Vagina (tissue), 2 donors: ENCODE measurements around the gene ASB12.

Experiments used
- CTCF ChIP-seq, 3 experiments: fragments of 450-650 bp in 2 of 3; fragments of 200-600 bp in 1 of 3; sonication (generic) in 1 of 3; IDR thresholded peaks; one replicate each; pipeline ENCODE4 v1.5.1; 2017 to 2019; ENCODE audit warnings: antibody characterized with exemption in 3 of 3, mild to moderate bottlenecking in 2 of 3, moderate library complexity in 2 of 3
- POLR2A ChIP-seq, 2 donors: fragments of 450-650 bp; IDR thresholded peaks; one replicate each; pipeline ENCODE4 v1.6.1; 2017; ENCODE audit warnings: antibody characterized with exemption in 2 of 2, mild to moderate bottlenecking in 2 of 2, moderate library complexity in 2 of 2

GRCh38 chrX:64192673-64193072, 37.7 kb downstream of the ASB12 start:
- TF ChIP-seq POLR2A (IDR thresholded peaks at IDR 0.05) (no peak), CTCF (IDR thresholded peaks at IDR 0.05) (no peak)
